Fibroblast of peridontal ligament (primary cell): Measurements from ENCODE around the gene NOPCHAP1.

Experiments used
- DNase-seq: peaks from one replicate; pipeline ENCODE4 v3.0.0-alpha.2; 2010; ENCODE audit errors: extremely low read depth

The NOPCHAP1 gene

GRCh38 chr12:105020241-105020962 is 34.3 kb downstream of the NOPCHAP1 start:
- no peak for DNase-seq

- no peak for DNase-seq
Observed at GRCh38 chr12:105024928-105025327, 38.8 kb downstream of the NOPCHAP1 start.

- DNase-seq: peak; percentile 94
Observed at GRCh38 chr12:105025890-105026289, 39.8 kb downstream of the NOPCHAP1 start.

- peak; percentile 9 for DNase-seq
Observed at GRCh38 chr12:105026411-105026810, 40.3 kb downstream of the NOPCHAP1 start.

GRCh38 chr12:105030820-105031807 is 45.0 kb downstream of the NOPCHAP1 start:
- no peak for DNase-seq

GRCh38 chr12:105032703-105033357 is 46.7 kb downstream of the NOPCHAP1 start:
- DNase-seq: peak; percentile 58

- no peak for DNase-seq
Observed at GRCh38 chr12:105033851-105034250, 47.7 kb downstream of the NOPCHAP1 start.
